Metanephros (tissue), 1 donor: ENCODE results near the gene BBX. TPM values are rescaled to one million over a fixed set of nuclear protein-coding genes. Genes with fewer than 3 reads are reported as not detected.

Experiments used
- total RNA-seq: library from RNA; depleted of rRNA; stranded (reverse); fragments of >200 nt; gene quantifications from one replicate; pipeline ENCODE4 v1.2.3, GENCODE V29; 2014

BBX gene
- 87.7 TPM for total RNA-seq

DNA sequence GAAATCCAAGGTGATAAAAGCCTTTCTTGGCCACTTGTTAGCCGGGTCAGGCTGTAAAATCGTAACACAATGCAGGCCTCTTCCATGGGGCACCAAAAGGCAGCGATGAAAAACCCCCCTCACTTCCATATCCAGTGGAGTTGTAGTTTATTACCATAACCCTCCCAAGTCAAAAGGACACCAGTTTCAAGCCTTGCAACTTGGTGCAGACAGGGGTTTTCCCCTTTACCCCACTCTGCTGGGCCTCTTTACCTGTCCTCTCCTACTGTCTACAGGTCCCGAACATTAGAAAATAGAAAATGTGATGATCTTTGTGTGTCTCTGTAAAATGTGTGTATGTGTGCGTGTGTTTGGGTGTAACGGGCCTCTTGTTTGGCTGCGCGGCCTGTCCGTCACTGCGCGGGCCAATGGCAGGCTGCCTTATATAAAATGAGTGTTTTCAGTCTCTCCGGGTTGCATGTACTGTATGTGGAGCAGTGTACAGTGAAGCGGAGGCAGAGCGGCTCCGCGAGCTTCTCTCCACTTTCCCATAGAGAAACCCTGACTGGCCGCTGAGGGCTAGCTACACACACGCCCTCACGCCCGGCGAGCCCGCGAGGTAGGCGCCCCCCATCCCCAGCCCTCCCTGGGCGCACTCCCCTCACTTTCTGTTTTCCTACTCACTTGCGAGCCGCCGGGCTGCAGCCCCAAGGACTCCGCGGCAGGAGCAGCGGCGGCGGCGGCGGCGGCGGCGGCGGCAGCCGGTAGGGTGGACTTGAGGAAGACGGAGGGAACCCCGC is at the start of gene BBX:
BBX (plus strand) TSS at position 453 of the 779 bp plus-strand sequence. CDS start 187,499 bp downstream, outside the sequence.

Other genes with a start within 250 kb of the BBX start
- gene CCDC54, start 145.5 kb upstream of the BBX start, total RNA-seq = not detected